ENCODE data around the gene UBTF. TPM values are rescaled to one million over a fixed set of nuclear protein-coding genes. Genes with fewer than 3 reads are reported as not detected.

Gene UBTF
- polyA plus RNA-seq, 1 donor = 74.0 TPM

DNA sequence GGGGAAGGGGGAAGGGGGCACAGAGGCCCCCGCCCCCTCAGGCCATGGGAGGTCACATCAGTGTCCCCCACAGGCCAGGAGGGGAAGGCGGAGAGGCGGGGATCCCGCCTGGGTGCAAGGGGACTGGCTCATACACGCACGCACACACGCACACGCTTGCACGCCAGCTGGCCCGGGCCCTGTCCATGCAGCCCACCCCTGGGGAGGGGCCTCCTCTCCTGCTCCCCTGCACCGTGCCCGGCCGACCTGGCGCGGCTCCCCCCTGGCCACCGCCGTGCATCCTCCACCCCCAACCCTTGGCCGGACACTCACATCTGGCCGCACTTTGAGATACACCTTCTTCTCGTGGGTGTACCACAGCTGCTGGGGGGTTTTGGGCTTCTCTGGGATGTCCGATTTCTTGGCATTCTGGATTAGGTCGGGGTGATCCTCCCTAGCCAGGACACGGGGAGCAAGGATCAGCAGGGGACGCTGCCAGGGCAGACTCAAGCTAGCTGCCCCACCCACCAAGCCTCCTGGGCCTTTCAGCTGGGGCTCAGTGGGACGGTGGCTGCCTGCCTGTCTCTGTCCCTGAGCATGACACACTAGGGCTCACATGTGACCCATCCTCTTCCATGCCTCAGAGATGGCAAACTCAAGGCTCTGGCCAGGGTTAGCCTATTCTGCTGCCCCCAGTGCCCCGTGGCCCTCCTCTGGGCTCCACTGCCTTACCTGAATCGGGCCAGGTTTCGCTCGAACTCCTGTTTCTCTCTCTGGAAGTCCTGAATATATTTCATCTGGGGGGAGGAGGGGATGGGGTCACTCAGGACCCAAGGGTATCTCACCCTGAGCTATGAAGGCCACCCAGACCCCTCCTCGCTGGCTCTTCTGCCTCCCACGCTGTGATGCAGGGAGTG, 6.7 kb downstream of the UBTF start:
- no peak for DNase-seq

DNA sequence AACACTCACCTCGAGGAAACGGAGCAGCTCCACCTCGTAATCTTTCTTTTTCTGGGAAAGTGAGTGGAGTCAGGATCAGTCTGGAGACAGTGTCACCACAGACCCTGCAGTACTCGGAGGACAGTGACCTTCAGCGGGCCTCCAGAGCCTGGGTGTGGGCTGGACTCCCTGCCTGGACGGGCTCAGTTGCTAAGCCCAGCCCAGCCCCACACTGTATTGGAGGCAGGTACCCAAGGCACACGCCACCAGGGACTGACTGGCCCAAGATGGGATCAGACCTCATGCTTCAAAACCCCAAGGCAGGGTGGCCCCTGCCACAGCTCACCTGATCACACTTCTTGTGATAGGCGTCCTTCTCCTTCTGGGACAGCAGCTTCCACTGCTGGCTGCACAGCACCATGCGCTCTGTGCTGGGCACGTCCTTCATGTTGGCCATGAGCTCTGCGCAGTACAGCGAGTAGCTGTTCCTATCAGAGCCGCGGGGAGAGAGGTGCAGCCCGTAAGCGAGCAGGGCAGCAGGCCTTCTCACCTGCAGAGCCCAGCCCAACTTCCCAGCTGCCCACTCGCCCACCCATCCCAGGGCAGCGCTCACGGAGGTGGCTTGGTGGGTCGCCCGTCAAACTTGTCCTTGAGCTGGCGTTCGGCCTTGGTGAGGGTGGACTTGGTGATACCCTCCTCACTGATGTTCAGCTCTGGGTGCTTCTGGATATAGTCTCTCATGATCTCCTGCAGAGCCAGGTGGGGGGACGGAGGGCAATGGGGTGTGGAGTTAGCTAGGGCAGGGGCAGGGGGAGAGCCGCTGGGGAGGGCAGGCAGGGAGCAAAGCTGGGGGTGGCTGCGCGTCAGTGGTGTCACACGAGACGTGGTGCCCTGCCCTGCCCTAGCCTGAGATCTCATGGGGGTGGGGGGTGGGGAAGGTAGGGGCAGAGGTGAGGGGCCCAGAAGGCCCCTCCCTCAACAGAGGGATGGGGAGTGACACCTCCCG, 7.9 kb downstream of the UBTF start:
- no peak for DNase-seq

DNA sequence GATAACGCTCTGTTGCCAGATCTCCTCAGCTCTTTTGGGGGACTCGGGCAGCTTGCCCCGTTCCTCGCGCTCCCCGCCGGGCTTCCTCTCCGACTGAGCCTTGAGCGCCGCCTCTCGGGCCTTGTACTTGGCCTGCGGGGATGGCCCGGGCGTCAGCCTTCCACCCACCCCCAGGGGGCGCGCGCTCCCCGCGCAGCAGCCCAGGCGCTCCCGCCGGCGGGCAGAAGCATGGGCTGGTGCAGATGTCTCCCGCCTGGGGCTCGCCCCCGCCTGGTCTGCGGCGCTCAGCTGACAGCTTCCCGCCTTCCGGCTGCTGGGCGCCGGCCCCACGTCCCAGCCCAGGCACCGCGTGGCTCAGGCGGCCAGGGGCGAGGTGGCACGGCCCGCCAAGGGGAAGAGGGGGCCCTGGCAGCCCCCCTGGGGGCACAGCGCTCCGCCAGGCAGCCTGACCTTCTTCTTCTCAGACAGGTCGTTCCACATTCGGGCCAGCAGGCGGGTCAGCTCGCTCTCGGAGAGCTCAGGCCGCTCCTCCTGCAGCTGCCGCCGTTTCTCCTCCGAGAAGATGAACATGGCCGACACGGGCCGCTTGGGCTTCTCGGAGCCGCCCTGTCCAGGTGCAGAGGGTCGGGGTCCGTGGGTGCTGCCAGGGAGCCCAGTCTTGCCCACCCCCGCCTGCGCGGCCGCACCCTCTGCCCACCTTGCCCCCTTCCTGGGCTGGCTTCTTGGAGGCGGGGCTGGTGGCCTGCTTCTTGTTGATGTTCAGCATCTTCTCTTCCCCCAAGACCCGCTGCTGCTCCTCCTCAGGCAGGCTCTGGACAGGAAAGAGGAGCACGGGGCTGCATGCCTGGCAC, 8.9 kb downstream of the UBTF start:
- DNase-seq = peak; percentile 89

DNA sequence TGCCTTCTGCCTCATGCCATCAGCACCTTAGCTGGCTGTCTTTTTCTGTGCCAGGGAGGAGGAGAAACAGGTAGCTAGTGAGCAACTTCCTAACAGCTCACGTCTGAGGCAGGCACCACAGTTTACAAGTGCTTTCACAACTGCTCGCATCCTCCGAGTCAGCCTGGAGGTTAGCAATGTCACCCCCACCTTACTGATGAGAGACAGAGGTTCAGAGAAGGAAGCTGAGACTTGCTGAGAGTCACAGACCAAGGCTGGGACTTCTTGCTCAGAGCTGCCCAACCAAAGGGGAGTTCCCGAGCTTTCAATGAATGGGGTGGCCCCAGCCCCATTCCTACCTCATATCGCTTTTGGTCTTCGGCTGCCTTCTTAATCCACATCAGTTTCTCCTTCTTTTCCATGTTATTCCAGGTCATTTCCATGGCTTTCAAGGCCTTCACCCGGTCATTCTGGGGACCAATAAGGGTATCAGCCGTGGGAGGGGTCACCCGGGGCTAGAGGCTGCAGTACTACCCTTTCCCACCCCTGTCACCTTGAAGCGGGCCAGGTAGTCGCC, 9.6 kb downstream of the UBTF start:
- DNase-seq = no peak

DNA sequence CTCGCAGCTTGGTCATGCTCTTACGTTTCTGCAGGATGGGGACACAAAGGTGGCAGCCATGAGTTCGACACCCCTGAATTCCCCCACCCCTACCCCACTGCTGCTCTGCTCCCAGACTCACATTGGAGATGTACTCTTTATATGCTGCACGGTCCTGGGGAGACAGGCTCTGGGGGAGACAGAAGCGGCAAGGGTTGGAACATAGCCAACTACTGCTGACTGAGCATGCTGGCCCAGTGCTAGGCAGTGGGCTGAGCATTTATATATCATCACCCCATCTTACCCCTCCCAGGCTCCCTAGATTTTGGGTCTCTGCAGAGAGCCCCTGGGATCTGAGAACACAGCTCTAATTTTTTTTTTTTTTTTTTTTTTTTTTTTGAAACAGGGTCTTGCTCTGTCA, 11.7 kb downstream of the UBTF start:
- DNase-seq = no peak

DNA sequence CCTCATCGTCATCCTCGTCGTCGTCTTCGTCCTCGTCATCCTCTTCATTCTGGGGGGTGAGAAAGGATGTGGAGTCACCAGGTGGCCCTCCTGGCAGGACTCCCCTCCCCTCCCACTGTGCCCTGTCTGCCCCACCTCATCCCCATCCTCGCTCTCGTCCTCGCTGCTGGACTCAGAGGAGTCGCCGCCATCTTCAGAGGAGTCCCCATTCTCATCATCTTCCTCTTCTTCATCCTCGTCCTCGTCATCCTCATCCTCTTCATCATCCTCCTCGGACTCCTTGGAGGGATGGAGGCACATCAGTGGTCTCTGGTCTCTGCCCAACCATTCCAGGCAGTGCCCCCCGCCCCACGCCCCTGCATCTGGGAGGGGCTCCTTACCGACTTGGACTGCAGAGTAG, 12.2 kb downstream of the UBTF start:
- no peak for DNase-seq

DNA sequence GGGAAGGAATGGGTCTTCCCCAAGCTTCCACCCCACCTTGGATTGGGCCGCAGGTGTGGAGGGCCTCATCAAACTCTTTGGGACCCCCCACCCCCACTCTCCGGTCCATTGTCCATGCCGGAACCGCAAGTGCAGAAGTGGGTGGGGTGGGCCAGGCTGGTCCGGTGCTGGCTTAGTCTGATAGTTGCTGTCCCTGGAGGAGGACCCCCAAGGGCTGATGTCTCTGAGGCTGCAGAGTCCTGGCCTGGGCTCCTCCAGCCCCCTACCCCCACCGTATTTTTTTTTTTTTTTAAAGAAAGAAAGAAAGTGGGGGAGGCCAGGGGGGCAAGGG, 12.7 kb downstream of the UBTF start:
- DNase-seq = no peak

DNA sequence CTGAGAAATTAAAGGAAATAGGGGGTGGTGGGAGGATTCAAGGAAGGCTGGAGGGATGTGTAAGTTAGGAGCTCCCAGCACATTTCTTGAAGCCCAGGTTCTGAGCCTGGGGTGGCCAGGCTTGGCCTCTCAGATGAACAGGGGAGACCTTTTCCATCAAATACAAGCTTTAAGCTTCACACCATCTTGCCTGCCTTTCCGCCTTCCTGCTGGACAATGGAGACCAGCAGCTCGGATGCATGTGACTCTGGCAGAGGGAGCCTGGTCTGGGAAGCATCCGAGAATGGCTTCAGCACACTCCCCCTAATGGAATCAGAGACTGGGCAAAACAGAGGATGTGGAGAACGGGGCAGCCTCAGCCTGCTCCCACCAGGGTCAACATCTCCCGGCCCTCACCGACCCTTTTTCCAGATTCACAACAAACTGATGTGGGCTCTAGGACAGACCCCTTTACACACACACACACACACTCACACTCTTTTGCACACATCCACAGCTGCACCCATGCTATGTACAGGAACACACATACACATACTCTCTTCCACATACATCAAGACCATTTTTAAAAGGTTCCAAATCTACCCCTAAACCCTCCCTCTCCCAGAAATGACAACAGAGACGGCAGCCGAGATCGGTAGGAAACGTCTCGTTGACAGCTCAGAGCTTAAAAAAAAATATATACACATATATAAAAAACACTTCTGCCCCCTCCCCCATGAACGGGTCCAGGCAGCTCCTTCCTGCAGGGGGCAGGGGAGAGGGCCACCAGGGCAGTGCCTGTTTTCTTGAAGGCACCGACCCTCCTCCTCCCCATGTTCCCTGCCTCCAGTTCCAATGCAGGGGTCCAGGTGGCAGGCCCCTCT, 13.3 kb downstream of the UBTF start:
- DNase-seq = no peak

DNA sequence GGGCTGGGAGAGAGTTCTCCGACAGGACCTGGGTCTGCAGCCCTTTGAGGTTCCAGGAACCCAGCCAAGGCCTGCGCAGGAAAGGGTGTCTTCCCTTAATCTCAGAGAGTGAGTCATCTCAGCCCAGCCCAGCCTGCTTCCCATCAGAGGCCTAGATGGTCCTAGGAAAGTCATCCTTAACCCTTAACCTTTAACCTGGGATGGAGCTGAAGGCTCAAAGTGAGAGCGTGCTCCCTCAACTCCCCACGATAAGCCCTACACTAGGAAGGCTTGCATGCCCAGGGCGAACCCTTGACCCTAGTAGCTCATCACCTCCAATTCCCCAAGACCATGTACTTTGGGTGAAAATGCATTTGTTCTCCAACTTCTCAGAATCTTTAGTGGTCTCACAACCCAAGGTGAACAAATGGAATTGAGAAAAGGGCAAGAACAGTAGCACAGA, 15.0 kb downstream of the UBTF start:
- DNase-seq = no peak

DNA sequence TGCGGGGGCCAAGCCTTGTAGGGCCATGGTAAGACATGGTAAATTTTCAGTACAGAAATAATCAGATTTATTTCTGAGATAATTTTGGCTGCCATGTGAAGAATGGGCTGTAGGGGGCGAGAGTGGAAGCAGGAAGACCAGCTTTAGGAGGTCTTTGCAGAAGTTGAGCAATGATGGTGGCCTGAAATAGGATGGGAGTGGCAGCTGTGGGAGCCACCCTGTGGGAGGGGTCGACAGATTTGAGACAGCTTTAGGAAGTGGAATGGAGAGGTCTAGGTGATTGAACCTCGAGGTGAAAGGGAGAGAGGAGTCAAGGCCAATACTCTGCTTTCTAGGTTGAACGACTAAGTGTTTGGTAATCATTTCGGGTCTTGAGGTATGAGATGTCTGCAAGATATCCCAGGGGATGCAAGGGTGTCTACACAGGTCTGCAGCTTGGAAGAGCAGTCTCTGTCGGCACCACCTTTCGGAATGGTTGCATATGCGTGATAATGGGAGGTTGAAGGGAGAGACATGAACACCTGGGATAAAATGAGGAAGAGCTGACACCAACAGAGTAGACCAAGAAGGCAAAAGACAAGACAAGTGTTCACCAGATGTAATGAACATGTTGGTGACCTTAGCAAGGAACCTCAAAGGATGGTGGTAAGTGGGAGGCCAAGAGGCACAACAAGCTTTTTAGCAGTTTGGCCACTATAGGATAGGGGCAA, 15.6 kb downstream of the UBTF start:
- no peak for DNase-seq

DNA sequence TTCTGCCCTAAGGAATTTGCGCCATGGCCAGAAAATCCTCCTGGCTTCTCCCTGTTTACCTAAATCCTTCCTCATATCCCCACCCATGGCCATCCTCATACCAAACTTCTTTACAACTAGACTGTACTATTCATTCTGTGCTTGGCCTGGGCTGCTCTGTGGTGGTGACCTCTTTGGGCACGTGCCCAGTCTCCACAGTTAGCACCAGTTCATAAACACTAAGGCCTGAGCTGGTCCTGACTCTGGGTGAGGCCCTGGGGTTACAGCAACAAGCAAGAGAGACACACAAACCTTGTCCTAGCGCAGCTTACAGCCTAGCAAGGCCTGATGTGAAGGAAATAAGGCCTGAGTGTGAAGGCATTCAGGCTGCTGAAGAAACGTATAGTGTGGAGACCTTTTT, 16.7 kb downstream of the UBTF start:
- no peak for DNase-seq

DNA sequence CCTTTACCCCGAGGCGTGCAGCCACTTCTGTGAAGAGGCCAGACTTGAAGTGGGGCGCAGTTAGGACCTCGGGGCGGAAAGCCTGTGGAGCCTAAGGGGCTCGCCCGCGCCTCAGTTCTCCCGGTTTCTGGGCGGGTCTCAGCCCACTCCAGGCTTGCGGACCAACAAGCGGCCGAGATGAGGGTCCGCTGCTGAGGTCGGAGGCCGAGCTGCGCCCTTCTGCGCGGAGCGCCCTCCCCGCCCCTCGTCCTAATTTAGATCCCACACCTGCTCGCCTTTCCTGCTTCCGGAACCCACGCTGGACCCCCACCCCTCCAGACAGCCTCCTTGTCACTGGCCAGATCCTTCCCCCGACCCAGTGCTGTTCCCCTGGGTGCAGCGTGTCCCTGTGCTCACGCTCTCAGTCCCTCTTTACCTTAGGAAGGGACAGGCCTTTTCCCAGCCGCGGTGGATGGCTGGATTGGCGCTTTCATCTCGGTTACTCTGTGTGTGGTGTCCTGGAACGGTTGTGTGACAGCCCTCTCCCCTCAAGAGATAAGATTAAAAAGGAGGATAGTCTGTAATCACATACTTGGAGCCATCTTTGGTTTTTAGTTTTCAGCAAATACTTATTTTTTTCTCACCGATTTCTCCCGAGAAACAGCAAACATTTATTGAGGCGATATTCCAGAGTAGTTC, 18.9 kb downstream of the UBTF start:
- DNase-seq = no peak

DNA sequence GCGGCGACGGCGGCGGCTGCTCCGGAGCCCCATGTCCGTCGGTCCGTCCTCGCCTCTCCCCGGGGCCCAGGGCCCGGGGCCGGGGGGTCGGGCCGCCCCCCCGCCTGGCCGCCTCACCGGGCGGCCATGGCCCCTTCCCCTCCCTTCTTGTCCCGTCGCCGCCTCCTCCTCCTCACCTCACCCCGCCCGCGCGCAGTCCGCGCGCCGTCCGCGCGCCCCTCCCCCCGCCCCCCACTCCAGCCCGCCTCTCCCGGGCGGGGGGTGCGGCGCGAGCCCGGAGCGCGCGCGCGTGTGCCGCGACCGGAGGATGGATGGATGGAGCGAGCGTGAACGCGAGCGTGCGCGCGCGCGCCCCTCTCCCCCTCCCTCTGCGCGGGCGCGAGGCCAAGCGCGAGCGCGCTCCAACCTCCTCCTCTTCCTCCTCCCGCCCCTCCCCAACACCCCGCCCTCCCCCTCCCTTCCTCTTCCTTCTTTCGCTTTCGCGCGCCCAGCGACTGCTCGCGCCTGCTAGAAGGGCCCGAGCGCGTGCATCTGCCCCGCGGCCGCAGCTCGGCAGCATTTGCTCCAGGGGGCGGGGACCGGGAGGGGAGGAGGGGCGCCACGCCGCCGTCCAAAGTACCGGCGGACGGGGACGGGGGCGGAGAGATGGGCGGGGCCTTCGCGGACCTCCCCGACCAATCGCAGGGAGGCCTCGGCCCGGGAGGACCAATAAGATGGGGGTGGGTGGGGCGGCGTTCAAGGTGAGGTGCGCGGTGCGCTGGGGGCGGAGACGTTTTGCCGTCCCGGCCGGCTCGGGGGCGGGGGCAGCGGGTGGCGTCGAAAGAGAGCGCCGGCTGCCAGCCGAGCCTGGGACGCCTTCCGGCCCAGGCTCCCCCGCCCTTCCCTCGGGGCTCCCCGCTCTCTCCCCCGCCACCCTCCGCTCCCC, 19.7 kb downstream of the UBTF start, which contains the start of gene ATXN7L3:
TSS of gene ATXN7L3 (minus strand) at position 332 of the 925 bp plus-strand sequence. CDS start 1,814 bp downstream, outside the sequence.
- peak; percentile 98 for DNase-seq

DNA sequence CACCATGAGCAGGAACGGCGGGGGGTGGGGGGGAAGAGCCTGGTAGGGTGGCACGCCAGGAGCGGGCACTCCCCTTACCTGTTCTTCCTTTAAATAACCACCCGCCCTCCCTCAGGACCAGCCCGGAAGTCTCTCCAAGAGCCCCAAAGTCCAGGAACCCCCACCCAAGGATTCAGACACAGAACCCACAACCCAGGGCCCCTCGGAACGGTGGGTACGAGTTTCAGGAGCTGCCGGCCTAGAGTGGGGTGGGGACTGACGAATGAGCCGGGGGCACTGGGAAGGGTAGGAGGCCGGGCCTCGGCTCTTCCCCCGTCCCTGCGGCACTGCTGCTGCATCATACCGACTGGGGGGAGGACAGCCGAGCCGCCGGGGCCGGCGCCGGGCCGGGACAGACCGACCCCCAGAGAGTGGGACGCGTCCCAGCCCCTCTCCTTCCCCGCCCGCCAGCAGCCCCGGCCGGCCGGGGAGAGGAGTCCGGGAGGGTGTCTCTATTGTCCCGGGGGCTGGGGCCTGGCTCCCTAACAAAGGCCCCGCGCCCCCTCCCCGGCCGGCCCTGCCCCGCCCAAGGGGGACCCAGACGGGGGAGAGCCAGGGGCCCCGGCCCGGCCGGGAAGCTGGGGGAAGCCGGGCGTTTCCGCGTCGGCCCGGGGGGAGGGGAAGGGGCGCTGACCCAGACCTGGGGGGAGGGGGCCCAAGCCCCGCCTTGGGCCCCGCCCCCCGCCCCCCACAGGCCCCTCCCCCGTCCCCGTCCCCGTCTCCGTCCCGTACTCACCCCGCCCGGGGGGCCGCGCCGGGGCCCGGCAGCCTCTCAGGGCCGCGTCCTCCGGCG, 20.5 kb downstream of the UBTF start:
- DNase-seq = peak; percentile 58

DNA sequence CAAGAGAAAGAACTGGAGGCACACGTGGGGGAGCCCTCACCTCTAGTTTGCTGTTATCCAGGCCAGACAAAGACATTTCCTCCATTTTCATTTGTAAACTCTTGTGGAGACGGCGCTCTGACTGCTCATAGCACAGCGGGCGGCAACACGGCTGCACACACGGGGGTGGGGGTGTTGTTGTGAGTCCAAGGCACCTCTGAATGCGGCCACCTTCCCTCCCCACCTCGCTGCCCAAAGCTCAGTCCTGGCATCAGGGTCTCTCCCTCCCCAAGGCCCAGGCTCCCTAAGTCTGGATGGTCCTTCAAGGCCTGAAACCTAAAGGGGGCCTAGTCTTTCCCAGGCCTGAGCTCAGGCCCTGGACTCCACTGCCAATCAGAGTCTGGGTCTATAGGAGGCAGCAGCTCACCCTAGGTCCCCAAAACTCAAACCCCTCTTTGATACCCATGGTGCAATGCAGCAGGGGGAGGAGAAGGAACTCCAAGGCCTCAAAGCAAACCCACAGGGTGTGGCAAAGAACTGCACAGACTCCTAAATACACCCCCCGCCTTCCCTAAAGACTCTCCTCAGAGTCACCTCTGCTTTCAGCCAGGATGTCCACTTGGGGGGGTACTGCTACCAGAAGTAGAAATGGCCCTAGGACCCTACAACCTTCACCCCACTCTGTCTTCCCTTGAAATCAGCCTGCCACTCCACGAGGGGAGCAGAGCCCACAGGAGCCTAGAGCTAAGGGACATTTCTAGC, 21.3 kb downstream of the UBTF start:
- no peak for DNase-seq

DNA sequence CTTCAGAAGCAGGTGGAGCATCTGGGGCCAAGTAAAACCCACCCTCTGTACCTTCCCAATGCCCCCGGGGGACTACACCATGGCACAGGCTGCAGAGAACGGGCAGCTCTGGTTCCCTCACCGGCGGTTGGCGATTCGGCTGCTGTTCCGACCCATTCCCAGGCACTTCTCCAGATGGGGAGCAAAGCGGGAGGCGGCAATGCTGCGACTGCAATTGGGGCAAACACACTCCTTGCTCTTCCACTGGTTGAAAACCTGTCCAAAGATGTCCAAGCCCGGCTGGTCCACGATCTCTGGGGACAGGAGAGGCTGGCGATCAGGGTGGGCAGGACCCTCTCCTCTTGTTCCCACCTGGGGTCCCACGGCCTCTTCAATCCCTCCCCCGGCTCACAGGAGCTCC, 22.4 kb downstream of the UBTF start:
- DNase-seq = no peak

Data from hindlimb muscle (tissue), 1 donor.